BJ (cell line): Measurements from ENCODE around the gene CPD. TPM values are rescaled to one million over a fixed set of nuclear protein-coding genes. Genes with fewer than 3 reads are reported as not detected.

Source experiments
- CTCF ChIA-PET: fragments of 350-600 bp; formaldehyde crosslinking; extraction: SDS; loops from one replicate; lab custom pipeline; 2021; ENCODE audit warnings: antibody characterized with exemption, inconsistent platforms; lab: Yijun Ruan, JAX
- POLR2A ChIA-PET: fragments of 300-600 bp; sonication (Branson Sonifier 250); formaldehyde crosslinking; extraction: SDS; loops from one replicate; lab custom pipeline; 2021; ENCODE audit warnings: antibody characterized with exemption; lab: Charles Lee
- DNase-seq: peaks from one replicate; pipeline ENCODE4 v3.0.0-alpha.2; 2011; ENCODE audit warnings: low read depth
- H3K27me3 ChIP-seq: 2 replicates; pipeline ENCODE4 v1.6.0; 2011; ENCODE audit warnings: low read length; ENCODE audit not compliant: control insufficient read depth, insufficient read depth
- H3K36me3 ChIP-seq: 2 replicates; pipeline ENCODE4 v1.5.1; 2011; ENCODE audit warnings: low read length; ENCODE audit not compliant: control insufficient read depth, insufficient read depth
- H3K4me3 ChIP-seq: 2 replicates; pipeline ENCODE4 v1.5.1; 2011; ENCODE audit warnings: low read depth, mild to moderate bottlenecking, control low read depth, low read length
- CTCF ChIP-seq: IDR thresholded peaks from 2 replicates; pipeline ENCODE4 v1.5.1; 2011; ENCODE audit warnings: low read depth, mild to moderate bottlenecking, control low read depth, inconsistent platforms, low read length, moderate library complexity; ENCODE audit not compliant: insufficient read depth
- polyA plus RNA-seq: library from polyadenylated mRNA; depleted of rRNA; stranded (reverse); fragments of >200 nt; gene quantifications from 2 replicates; pipeline ENCODE4 v1.2.3, GENCODE V29; 2011

CPD gene
- polyA plus RNA-seq, 1 experiment = 65.4 TPM

- DNase-seq = no peak
- Histone ChIP-seq H3K36me3 (no peaks in the 10 kb centered on the region), H3K27me3 (no peaks in the 10 kb centered on the region), H3K4me3 (no peak overlapping the region)
- ChIA-PET POLR2A (no interaction called here), CTCF (no interaction called here)
- no peak for TF ChIP-seq CTCF
Measured at GRCh38 chr17:30360086-30360808, 18.5 kb upstream of the CPD start.

GRCh38 chr17:30361766-30362279, 16.9 kb upstream of the CPD start:
- POLR2A ChIA-PET = no interaction called here
- H3K27me3 ChIP-seq = no peaks in the 10 kb centered on the region
- no peak overlapping the region for H3K4me3 ChIP-seq
- no peak for TF ChIP-seq CTCF
- no peak for DNase-seq
- CTCF ChIA-PET = interaction anchor here (1.6 kb wide), 1 partner anchor 21 kb away, joined by 10 read pairs; no protein-coding TSS in a partner anchor
- no peaks in the 10 kb centered on the region for H3K36me3 ChIP-seq

- Histone ChIP-seq H3K4me3 (no peak overlapping the region), H3K27me3 (no peaks in the 10 kb centered on the region), H3K36me3 (no peaks in the 10 kb centered on the region)
- TF ChIP-seq CTCF = no peak
- DNase-seq = peak; percentile 78
- CTCF ChIA-PET = interaction anchor here (1.0 kb wide), 1 partner anchor 24 kb away, joined by 6 read pairs; no protein-coding TSS in a partner anchor
- POLR2A ChIA-PET = no interaction called here
Measured at GRCh38 chr17:30363715-30364202, 15.0 kb upstream of the CPD start.

- H3K36me3 ChIP-seq = no peaks in the 10 kb centered on the region
- no peak overlapping the region for H3K4me3 ChIP-seq
- POLR2A ChIA-PET = no interaction called here
- CTCF ChIA-PET = interaction anchor here (0.9 to 1.7 kb wide), 3 partner anchors 11 to 26 kb away, joined by 3 to 5 read pairs (median 3); no protein-coding TSS in a partner anchor
- H3K27me3 ChIP-seq = no peaks in the 10 kb centered on the region
- no peak for DNase-seq
- no peak for TF ChIP-seq CTCF
Measured at GRCh38 chr17:30366536-30366935, 12.2 kb upstream of the CPD start.

GRCh38 chr17:30368912-30369720, 9.6 kb upstream of the CPD start:
- Histone ChIP-seq H3K36me3 (no peaks in the 10 kb centered on the region), H3K27me3 (no peaks in the 10 kb centered on the region), H3K4me3 (no peak overlapping the region)
- DNase-seq = no peak
- ChIA-PET POLR2A (no interaction called here), CTCF (no interaction called here)
- TF ChIP-seq CTCF = no peak
